Vagina (tissue), 2 donors: ENCODE measurements around the gene ZBTB7A. TPM values are rescaled to one million over a fixed set of nuclear protein-coding genes. Genes with fewer than 3 reads are reported as not detected.

Source experiments
- DNase-seq, 2 donors: peaks; one replicate each; pipeline ENCODE4 v3.0.0-alpha.2; 2017; ENCODE audit errors: extremely low spot score in 2 of 2
- H3K27ac ChIP-seq: fragments of 200-600 bp; sonication (generic); one replicate; pipeline ENCODE4 v1.5.1; 2019
- H3K27me3 ChIP-seq: fragments of 200-600 bp; sonication (generic); one replicate; pipeline ENCODE4 v1.5.1; 2019
- H3K36me3 ChIP-seq, 2 donors: fragments of 200-600 bp; sonication (generic); one replicate each; pipeline ENCODE4 v1.5.1; 2017 to 2019
- H3K4me1 ChIP-seq: fragments of 200-600 bp; sonication (generic); one replicate; pipeline ENCODE4 v1.5.1; 2019
- H3K4me3 ChIP-seq, 2 donors: fragments of 200-600 bp; sonication (generic); 1 replicate in 1 of 2; 2 replicates in 1 of 2; pipeline ENCODE4 v1.5.1; 2016 to 2019
- H3K9me3 ChIP-seq: fragments of 200-600 bp; sonication (generic); one replicate; pipeline ENCODE4 v1.5.1; 2019
- POLR2A ChIP-seq, 2 donors: fragments of 450-650 bp; IDR thresholded peaks; one replicate each; pipeline ENCODE4 v1.6.1; 2017; ENCODE audit warnings: antibody characterized with exemption in 2 of 2, mild to moderate bottlenecking in 2 of 2, moderate library complexity in 2 of 2
- POLR2AphosphoS5 ChIP-seq, 2 donors: sonication (generic); formaldehyde crosslinking; IDR thresholded peaks; one replicate each; pipeline ENCODE4 v1.9.0; 2017; ENCODE audit warnings: antibody characterized with exemption in 2 of 2, mild to moderate bottlenecking in 2 of 2, low read depth in 1 of 2; ENCODE audit not compliant: insufficient read depth in 1 of 2
- intact Hi-C: fragments of 100-400 bp; cut with DNase I; formaldehyde crosslinking; loops from one replicate; pipeline ENCODE4 v1.15.1; 2023
- total RNA-seq: library from RNA; depleted of rRNA; stranded (reverse); fragments of >200 nt; gene quantifications from one replicate; pipeline ENCODE4 v1.2.3, GENCODE V29; 2016
- TF ChIP-seq, protein P1 (sequence below), 3 experiments: fragments of 450-650 bp in 2 of 3; fragments of 200-600 bp in 1 of 3; sonication (generic) in 1 of 3; IDR thresholded peaks; one replicate each; pipeline ENCODE4 v1.5.1; 2017 to 2019; ENCODE audit warnings: antibody characterized with exemption in 3 of 3, mild to moderate bottlenecking in 2 of 3, moderate library complexity in 2 of 3

Gene ZBTB7A
- total RNA-seq, 1 donor from 2014 or later = 60.6 TPM

DNA sequence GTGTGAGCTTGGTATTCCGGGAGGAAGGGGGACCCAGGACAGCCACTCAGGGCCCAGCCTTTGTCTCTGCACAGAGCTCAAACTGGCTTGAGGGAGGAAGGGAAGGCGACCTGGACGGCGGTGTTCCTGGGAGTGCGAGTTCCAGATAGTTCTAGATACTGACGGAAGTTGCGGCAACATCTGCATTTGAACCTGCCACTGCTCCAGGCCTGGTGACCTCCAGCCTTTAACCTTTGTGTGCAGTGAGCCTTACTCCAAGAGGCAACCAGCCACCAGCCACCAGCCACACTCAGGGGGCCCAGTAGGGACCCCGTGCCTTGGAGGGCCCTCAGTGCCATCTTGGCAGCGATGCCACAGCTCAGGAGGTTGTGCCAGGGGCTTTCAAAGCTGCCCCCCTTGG, 15.5 kb upstream of the ZBTB7A start:
- DNase-seq = no peak
- H3K36me3 ChIP-seq = no peaks in the 10 kb centered on the region
- H3K9me3 ChIP-seq = no peaks in the 10 kb centered on the region
- H3K27me3 ChIP-seq = no peaks in the 10 kb centered on the region
- H3K4me1 ChIP-seq = peaks cover 35% of the 10 kb centered on the region
- H3K27ac ChIP-seq = no peak overlapping the region
- intact Hi-C loops = no loop called here
- H3K4me3 ChIP-seq = no peak overlapping the region
- TF ChIP-seq, protein P1, sequence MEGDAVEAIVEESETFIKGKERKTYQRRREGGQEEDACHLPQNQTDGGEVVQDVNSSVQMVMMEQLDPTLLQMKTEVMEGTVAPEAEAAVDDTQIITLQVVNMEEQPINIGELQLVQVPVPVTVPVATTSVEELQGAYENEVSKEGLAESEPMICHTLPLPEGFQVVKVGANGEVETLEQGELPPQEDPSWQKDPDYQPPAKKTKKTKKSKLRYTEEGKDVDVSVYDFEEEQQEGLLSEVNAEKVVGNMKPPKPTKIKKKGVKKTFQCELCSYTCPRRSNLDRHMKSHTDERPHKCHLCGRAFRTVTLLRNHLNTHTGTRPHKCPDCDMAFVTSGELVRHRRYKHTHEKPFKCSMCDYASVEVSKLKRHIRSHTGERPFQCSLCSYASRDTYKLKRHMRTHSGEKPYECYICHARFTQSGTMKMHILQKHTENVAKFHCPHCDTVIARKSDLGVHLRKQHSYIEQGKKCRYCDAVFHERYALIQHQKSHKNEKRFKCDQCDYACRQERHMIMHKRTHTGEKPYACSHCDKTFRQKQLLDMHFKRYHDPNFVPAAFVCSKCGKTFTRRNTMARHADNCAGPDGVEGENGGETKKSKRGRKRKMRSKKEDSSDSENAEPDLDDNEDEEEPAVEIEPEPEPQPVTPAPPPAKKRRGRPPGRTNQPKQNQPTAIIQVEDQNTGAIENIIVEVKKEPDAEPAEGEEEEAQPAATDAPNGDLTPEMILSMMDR (IDR thresholded peaks at IDR 0.05) = no peak
- TF ChIP-seq POLR2AphosphoS5 (IDR thresholded peaks at IDR 0.05; ENCODE audit: insufficient read depth in 1 of 2, low read depth in 1 of 2) (no peak), POLR2A (IDR thresholded peaks at IDR 0.05) (no peak)

DNA sequence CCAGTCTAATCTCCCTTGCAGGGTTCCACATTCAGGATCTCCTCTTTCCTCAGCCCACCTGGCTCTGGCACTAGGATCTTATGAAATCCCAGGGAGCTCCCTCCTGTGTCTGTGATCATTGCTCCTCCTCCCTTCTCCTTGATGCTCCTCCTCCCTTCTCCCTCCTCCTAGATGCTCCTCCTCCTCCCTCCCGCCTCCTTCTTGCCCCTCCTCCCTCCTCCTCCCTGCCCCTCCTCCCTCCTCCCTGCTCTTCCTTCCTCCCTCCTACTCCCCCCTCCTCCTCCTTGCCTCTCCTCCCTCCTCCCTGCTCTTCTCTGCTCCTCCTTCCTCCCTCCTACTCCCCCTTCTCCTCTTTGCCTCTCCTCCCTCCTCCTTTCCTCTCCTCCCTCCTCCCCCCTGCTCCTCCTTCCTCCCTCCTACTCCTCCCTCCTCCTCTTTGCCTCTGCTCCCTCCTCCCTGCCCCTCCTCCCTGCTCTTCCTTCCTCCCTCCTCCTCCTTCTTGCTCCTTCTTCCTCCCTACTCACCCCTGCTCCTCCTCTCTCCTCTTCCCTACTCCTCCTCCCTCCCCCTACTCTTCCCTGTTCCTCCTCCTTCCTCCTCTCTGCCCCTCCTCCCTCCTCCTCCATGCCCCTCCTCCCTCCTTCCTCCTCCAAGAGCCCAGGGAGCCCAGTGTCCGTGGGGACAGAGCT, 14.9 kb upstream of the ZBTB7A start:
- H3K4me3 ChIP-seq = no peak overlapping the region
- no peak overlapping the region for H3K27ac ChIP-seq
- H3K36me3 ChIP-seq = no peaks in the 10 kb centered on the region
- intact Hi-C loops = no loop called here
- no peaks in the 10 kb centered on the region for H3K9me3 ChIP-seq
- TF ChIP-seq, protein P1 (IDR thresholded peaks at IDR 0.05) = no peak
- TF ChIP-seq POLR2AphosphoS5 (IDR thresholded peaks at IDR 0.05; ENCODE audit: insufficient read depth in 1 of 2, low read depth in 1 of 2) = no peak
- TF ChIP-seq POLR2A (IDR thresholded peaks at IDR 0.05) = no peak
- peaks cover 30% of the 10 kb centered on the region for H3K4me1 ChIP-seq
- no peak for DNase-seq
- no peaks in the 10 kb centered on the region for H3K27me3 ChIP-seq

DNA sequence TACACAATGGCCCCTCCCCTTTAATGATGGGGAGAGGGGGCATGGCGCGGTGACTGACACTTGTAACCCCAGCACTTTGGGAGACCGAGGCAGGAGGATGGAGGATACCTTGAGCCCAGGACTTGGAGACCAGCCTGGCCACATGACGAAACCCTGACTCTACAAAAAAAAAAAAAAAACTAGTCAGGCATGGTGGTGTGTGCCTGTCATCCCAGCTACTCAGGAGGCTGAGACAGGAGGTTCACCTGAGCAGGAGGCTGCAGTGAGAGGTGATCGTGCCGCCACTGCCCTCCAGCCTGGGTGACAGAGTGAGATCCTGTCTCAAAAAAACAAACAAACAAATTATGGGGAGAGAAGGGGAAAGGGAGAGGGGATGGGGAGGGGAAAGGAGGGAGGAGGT, 13.8 kb upstream of the ZBTB7A start:
- intact Hi-C loops = no loop called here
- H3K9me3 ChIP-seq = no peaks in the 10 kb centered on the region
- no peak for DNase-seq
- TF ChIP-seq, protein P1 (IDR thresholded peaks at IDR 0.05) = no peak
- TF ChIP-seq POLR2AphosphoS5 (IDR thresholded peaks at IDR 0.05; ENCODE audit: insufficient read depth in 1 of 2, low read depth in 1 of 2) = no peak
- TF ChIP-seq POLR2A (IDR thresholded peaks at IDR 0.05) = no peak
- no peaks in the 10 kb centered on the region for H3K36me3 ChIP-seq
- H3K4me3 ChIP-seq = no peak overlapping the region
- no peak overlapping the region for H3K27ac ChIP-seq
- H3K27me3 ChIP-seq = no peaks in the 10 kb centered on the region
- peaks cover 25% of the 10 kb centered on the region for H3K4me1 ChIP-seq

DNA sequence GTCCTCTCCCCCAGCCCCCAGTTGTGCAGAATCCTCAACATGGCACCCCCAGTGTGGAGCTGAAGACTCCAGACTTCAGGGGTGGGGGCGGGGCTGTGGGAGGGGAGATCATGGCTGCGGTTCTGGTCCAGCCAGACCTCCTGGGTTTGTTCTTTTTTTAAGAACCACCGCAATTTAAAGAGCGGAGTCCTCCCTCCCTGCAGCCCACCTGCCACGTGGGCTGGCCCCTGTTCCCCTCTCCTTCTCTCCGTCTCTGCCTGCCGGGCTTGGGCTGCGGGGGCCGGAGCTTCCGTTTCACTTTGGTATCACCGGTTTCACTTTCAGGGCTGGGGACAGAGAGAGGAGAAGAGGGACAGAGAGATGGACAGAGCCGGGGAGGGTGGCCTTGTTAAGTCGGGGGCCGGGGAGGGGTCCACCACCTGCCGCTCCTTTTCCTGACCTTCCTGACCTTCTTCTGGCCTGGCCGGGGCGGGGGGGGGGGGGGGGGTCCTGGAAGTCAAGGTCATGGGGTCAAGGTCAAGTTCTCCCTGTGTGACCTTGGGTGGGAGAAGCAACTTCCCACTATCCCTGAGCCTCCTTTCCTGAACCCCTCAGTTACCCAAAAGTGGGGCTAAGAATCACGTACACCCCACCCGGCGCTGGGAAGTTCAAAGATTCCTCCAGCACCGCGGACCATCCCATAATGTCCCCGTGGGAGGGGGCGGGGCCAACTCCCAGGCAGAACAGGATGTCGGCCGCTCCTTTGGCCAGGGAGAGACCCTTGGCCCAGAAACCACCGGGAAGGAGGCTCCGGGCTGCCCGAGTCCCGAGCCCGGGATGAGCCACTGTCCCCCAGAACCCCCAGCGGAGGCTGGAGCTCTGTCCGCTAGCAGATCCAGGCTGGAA, 11.3 kb upstream of the ZBTB7A start:
- intact Hi-C loops = no loop called here
- TF ChIP-seq, protein P1 (IDR thresholded peaks at IDR 0.05) = no peak
- TF ChIP-seq POLR2A (IDR thresholded peaks at IDR 0.05) = no peak
- TF ChIP-seq POLR2AphosphoS5 (IDR thresholded peaks at IDR 0.05; ENCODE audit: insufficient read depth in 1 of 2, low read depth in 1 of 2) = peak in 1 of 2 donors; percentile 17
- no peak for DNase-seq

More for the DNA sequence above, 11.3 kb upstream of the ZBTB7A start:
- Histone ChIP-seq H3K27ac (peak overlapping the region; percentile 77), H3K4me1 (peaks cover 12% of the 10 kb centered on the region), H3K27me3 (no peaks in the 10 kb centered on the region), H3K4me3 (peak overlapping the region; percentile 53), H3K9me3 (no peaks in the 10 kb centered on the region), H3K36me3 (no peaks in the 10 kb centered on the region)
